Activated naive CD8-positive, alpha-beta T cell treated with anti-CD3 and anti-CD28 coated beads for 36 hours (primary cell): ENCODE results near the gene CREB3. TPM values are rescaled to one million over a fixed set of nuclear protein-coding genes. Genes with fewer than 3 reads are reported as not detected.

Source experiments
- DNase-seq: peaks from one replicate; pipeline ENCODE4 v3.0.0; 2021
- H3K27ac Mint-ChIP-seq: one replicate; pipeline ENCODE4 v1.8.0; 2022; ENCODE audit warnings: mild to moderate bottlenecking, moderate library complexity, mixed read lengths
- H3K27me3 Mint-ChIP-seq: one replicate; pipeline ENCODE4 v1.8.0; 2022; ENCODE audit warnings: mild to moderate bottlenecking, mixed read lengths
- H3K36me3 Mint-ChIP-seq: one replicate; pipeline ENCODE4 v1.8.0; 2021; ENCODE audit warnings: mild to moderate bottlenecking, mixed read lengths
- H3K4me1 Mint-ChIP-seq: one replicate; pipeline ENCODE4 v1.8.0; 2021; ENCODE audit warnings: mixed read lengths
- H3K4me3 Mint-ChIP-seq: one replicate; pipeline ENCODE4 v1.8.0; 2022; ENCODE audit warnings: mild to moderate bottlenecking, moderate library complexity, mixed read lengths
- H3K9me3 Mint-ChIP-seq: one replicate; pipeline ENCODE4 v1.8.0; 2022; ENCODE audit warnings: mixed read lengths
- total RNA-seq, 2 experiments: library from RNA; stranded (reverse); gene quantifications; one replicate each; pipeline ENCODE4 v1.2.3, GENCODE V29; 2021

The CREB3 gene
- total RNA-seq, 2 experiments from 2014 or later: 23.7 to 24.5 TPM

- no peak overlapping the region for H3K4me3 Mint-ChIP-seq
- no peaks in the 10 kb centered on the region for H3K27me3 Mint-ChIP-seq
- no peak for DNase-seq
- H3K4me1 Mint-ChIP-seq: no peaks in the 10 kb centered on the region
- no peaks in the 10 kb centered on the region for H3K9me3 Mint-ChIP-seq
- no peak overlapping the region for H3K27ac Mint-ChIP-seq
- H3K36me3 Mint-ChIP-seq: peaks cover 21% of the 10 kb centered on the region
Measured at GRCh38 chr9:35712762-35713400, 19.6 kb upstream of the CREB3 start.

- H3K27me3 Mint-ChIP-seq: no peaks in the 10 kb centered on the region
- no peak for DNase-seq
- no peak overlapping the region for H3K27ac Mint-ChIP-seq
- peaks cover 24% of the 10 kb centered on the region for H3K36me3 Mint-ChIP-seq
- H3K4me1 Mint-ChIP-seq: no peaks in the 10 kb centered on the region
- no peak overlapping the region for H3K4me3 Mint-ChIP-seq
- H3K9me3 Mint-ChIP-seq: no peaks in the 10 kb centered on the region
Measured at GRCh38 chr9:35713578-35713977, 18.9 kb upstream of the CREB3 start.

- peaks cover 24% of the 10 kb centered on the region for H3K36me3 Mint-ChIP-seq
- no peaks in the 10 kb centered on the region for H3K27me3 Mint-ChIP-seq
- DNase-seq: no peak
- H3K27ac Mint-ChIP-seq: peak overlapping the region; percentile 2
- no peaks in the 10 kb centered on the region for H3K9me3 Mint-ChIP-seq
- H3K4me1 Mint-ChIP-seq: no peaks in the 10 kb centered on the region
- H3K4me3 Mint-ChIP-seq: no peak overlapping the region
Measured at GRCh38 chr9:35714123-35714522, 18.3 kb upstream of the CREB3 start.

GRCh38 chr9:35714579-35715252 lies 17.8 kb upstream of the CREB3 start:
- Mint-ChIP-seq H3K4me3 (no peak overlapping the region), H3K27ac (peak overlapping the region; percentile 2), H3K36me3 (peaks cover 22% of the 10 kb centered on the region), H3K9me3 (no peaks in the 10 kb centered on the region), H3K4me1 (no peaks in the 10 kb centered on the region), H3K27me3 (no peaks in the 10 kb centered on the region)
- DNase-seq: no peak

- no peaks in the 10 kb centered on the region for H3K27me3 Mint-ChIP-seq
- no peak overlapping the region for H3K4me3 Mint-ChIP-seq
- DNase-seq: no peak
- H3K27ac Mint-ChIP-seq: no peak overlapping the region
- H3K4me1 Mint-ChIP-seq: no peaks in the 10 kb centered on the region
- H3K9me3 Mint-ChIP-seq: no peaks in the 10 kb centered on the region
- peaks cover 14% of the 10 kb centered on the region for H3K36me3 Mint-ChIP-seq
Measured at GRCh38 chr9:35716230-35716629, 16.2 kb upstream of the CREB3 start.

GRCh38 chr9:35717132-35717870 lies 15.2 kb upstream of the CREB3 start:
- peaks cover 18% of the 10 kb centered on the region for H3K36me3 Mint-ChIP-seq

GRCh38 chr9:35718721-35719511 lies 13.6 kb upstream of the CREB3 start:
- Mint-ChIP-seq H3K4me3 (no peak overlapping the region), H3K36me3 (peaks cover 22% of the 10 kb centered on the region), H3K9me3 (no peaks in the 10 kb centered on the region), H3K27me3 (no peaks in the 10 kb centered on the region), H3K27ac (no peak overlapping the region), H3K4me1 (no peaks in the 10 kb centered on the region)
- no peak for DNase-seq

More at GRCh38 chr9:35717132-35717870, 15.2 kb upstream of the CREB3 start:
- no peak for DNase-seq
- Mint-ChIP-seq H3K4me1 (no peaks in the 10 kb centered on the region), H3K27me3 (no peaks in the 10 kb centered on the region), H3K9me3 (no peaks in the 10 kb centered on the region), H3K4me3 (no peak overlapping the region), H3K27ac (no peak overlapping the region)

GRCh38 chr9:35719546-35719945 lies 12.9 kb upstream of the CREB3 start:
- Mint-ChIP-seq H3K4me3 (no peak overlapping the region), H3K27ac (no peak overlapping the region), H3K36me3 (peaks cover 27% of the 10 kb centered on the region), H3K9me3 (no peaks in the 10 kb centered on the region), H3K4me1 (no peaks in the 10 kb centered on the region), H3K27me3 (no peaks in the 10 kb centered on the region)
- DNase-seq: no peak

GRCh38 chr9:35723426-35723825 lies 9.0 kb upstream of the CREB3 start:
- Mint-ChIP-seq H3K27ac (no peak overlapping the region), H3K27me3 (no peaks in the 10 kb centered on the region), H3K4me1 (peaks cover 8% of the 10 kb centered on the region), H3K9me3 (no peaks in the 10 kb centered on the region), H3K36me3 (peaks cover 28% of the 10 kb centered on the region), H3K4me3 (no peak overlapping the region)
- DNase-seq: no peak

- no peak overlapping the region for H3K27ac Mint-ChIP-seq
- no peaks in the 10 kb centered on the region for H3K27me3 Mint-ChIP-seq
- no peak overlapping the region for H3K4me3 Mint-ChIP-seq
- H3K36me3 Mint-ChIP-seq: peaks cover 27% of the 10 kb centered on the region
- H3K9me3 Mint-ChIP-seq: no peaks in the 10 kb centered on the region
- H3K4me1 Mint-ChIP-seq: peaks cover 8% of the 10 kb centered on the region
- no peak for DNase-seq
Measured at GRCh38 chr9:35723908-35724307, 8.6 kb upstream of the CREB3 start.

GRCh38 chr9:35725362-35725761 lies 7.1 kb upstream of the CREB3 start:
- H3K27me3 Mint-ChIP-seq: no peaks in the 10 kb centered on the region
- H3K4me1 Mint-ChIP-seq: peaks cover 8% of the 10 kb centered on the region
- no peaks in the 10 kb centered on the region for H3K9me3 Mint-ChIP-seq
- peaks cover 24% of the 10 kb centered on the region for H3K36me3 Mint-ChIP-seq
- no peak for DNase-seq
- no peak overlapping the region for H3K27ac Mint-ChIP-seq
- no peak overlapping the region for H3K4me3 Mint-ChIP-seq

GRCh38 chr9:35726931-35727330 lies 5.5 kb upstream of the CREB3 start:
- peaks cover 21% of the 10 kb centered on the region for H3K36me3 Mint-ChIP-seq
- peak overlapping the region; percentile 57 for H3K27ac Mint-ChIP-seq
- H3K4me3 Mint-ChIP-seq: peak overlapping the region; percentile 42
- no peaks in the 10 kb centered on the region for H3K27me3 Mint-ChIP-seq
- peaks cover 12% of the 10 kb centered on the region for H3K4me1 Mint-ChIP-seq
- H3K9me3 Mint-ChIP-seq: no peaks in the 10 kb centered on the region
- DNase-seq: no peak

- DNase-seq: no peak
- Mint-ChIP-seq H3K36me3 (peaks cover 21% of the 10 kb centered on the region), H3K27ac (no peak overlapping the region)
Measured at GRCh38 chr9:35727676-35728040, 4.8 kb upstream of the CREB3 start.

GRCh38 chr9:35728041-35728971 lies 4.2 kb upstream of the CREB3 start:
- peaks cover 17% of the 10 kb centered on the region for H3K4me1 Mint-ChIP-seq
- peaks cover 19% of the 10 kb centered on the region for H3K36me3 Mint-ChIP-seq
- no peak overlapping the region for H3K27ac Mint-ChIP-seq
- no peaks in the 10 kb centered on the region for H3K27me3 Mint-ChIP-seq
- H3K9me3 Mint-ChIP-seq: no peaks in the 10 kb centered on the region
- peak; percentile 60 for DNase-seq
- no peak overlapping the region for H3K4me3 Mint-ChIP-seq

More at GRCh38 chr9:35727676-35728040, 4.8 kb upstream of the CREB3 start:
- Mint-ChIP-seq H3K4me1 (peaks cover 12% of the 10 kb centered on the region), H3K27me3 (no peaks in the 10 kb centered on the region), H3K9me3 (no peaks in the 10 kb centered on the region), H3K4me3 (no peak overlapping the region)
